Raji (cell line): Measurements from ENCODE around the gene MND1.
A peak's percentile ranks its signal among the peaks of the same experiment; 100 is the strongest.

Experiments
- POLR2A ChIP-seq: IDR thresholded peaks from 2 replicates; pipeline ENCODE4 v1.6.1; 2011; ENCODE audit warnings: low read depth, low read length, control low read depth; ENCODE audit not compliant: insufficient read depth

MND1 gene

GRCh38 chr4:153413842-153414241, 69.4 kb downstream of the MND1 start:
- TF ChIP-seq POLR2A: no peak

GRCh38 chr4:153418121-153418520, 73.6 kb downstream of the MND1 start:
- TF ChIP-seq POLR2A: no peak

- no peak for TF ChIP-seq POLR2A
These were observed 74.1 kb downstream of the MND1 start for GRCh38 chr4:153418558-153418957.

GRCh38 chr4:153419029-153419428, 74.5 kb downstream of the MND1 start:
- TF ChIP-seq POLR2A: no peak

- TF ChIP-seq POLR2A: no peak
These were observed 75.3 kb downstream of the MND1 start for GRCh38 chr4:153419673-153420278.

GRCh38 chr4:153420361-153420760, 75.9 kb downstream of the MND1 start:
- no peak for TF ChIP-seq POLR2A

DNA sequence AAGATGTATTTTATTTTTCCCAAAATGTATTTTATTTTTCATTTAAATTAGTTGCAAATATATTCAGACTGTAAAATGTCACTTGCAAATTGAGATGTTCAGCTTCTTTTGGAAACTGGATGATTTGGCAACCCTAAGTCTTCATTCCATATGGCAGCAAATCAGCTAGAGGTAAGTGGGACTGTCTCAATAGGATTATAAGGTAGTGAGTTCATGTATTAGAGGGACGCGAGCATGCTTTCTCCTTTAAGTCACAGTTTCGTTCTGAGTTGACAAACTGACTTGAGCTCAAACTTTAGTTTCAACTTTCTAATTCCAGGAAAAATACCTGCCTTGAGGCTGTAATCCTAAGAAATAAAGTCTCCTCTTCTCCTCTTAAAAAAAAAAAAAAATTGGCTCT, 77.5 kb downstream of the MND1 start:
- no peak for TF ChIP-seq POLR2A

DNA sequence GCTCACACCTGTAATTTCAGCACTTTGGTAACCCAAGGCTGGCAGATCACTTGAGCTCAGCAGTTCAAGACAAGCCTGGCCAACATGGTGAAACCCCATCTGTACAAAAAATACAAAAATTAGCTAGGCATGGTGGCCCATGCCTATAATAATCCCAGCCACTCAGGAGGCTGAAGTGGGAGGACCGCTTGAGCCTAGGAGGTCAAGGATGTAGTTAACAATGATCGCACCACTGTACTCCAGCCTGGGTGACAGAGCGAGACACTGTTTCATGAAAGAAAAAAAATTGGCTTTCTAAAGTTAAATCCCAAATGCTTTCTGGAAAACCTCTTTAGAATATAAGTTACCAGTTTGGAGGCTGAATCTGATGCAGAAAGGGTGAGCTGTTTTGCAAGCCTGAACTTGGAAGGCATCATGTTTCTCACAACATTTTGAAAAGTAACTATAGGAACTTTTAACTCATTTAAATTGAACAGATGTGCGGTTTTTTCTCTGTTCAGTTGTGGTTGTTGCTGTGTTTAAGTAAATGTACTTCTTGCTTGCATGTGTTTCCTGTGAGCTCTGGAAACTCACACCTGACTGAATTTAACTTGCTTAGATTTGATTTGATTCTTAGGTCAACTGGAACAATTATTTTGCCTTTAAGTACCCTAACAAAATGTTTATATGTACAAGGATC, 81.9 kb downstream of the MND1 start:
- TF ChIP-seq POLR2A: peak; percentile 2; the same call in 1 of the 2 replicates

DNA sequence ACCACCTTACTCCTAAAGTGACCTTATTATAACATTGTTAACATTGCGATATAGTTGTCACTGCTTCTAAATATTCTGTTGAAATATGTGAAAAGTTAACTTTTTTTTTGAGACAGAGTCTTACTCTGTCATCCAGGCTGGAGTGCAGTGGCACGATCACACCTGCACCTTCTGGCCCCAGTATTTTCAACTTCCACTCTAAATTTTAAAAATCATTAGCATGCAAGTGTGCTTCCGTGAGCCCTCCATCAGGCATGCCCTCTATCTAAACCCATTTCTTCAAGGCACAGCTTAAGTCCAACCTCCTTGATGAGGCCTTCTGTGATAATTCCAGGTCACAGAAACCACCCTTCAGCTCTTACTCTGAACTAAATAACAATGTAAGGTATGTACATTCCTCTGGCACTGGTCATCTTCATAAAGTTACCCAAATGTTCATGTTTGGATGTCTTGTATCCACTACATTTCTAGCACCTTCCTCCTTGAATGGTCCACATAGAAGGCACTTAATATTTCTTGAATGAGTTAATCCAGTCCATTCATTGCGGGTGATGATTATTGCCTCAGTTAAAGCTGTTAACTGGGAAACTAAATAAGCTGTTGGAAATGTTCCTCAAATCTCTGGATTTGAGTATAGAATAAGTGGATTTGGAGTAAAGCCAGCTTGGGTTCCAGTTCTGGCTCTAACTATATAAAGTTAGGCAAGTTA, 83.0 kb downstream of the MND1 start:
- TF ChIP-seq POLR2A: peak; percentile 63

- no peak for TF ChIP-seq POLR2A
These were observed 84.5 kb downstream of the MND1 start for GRCh38 chr4:153428941-153429475.

DNA sequence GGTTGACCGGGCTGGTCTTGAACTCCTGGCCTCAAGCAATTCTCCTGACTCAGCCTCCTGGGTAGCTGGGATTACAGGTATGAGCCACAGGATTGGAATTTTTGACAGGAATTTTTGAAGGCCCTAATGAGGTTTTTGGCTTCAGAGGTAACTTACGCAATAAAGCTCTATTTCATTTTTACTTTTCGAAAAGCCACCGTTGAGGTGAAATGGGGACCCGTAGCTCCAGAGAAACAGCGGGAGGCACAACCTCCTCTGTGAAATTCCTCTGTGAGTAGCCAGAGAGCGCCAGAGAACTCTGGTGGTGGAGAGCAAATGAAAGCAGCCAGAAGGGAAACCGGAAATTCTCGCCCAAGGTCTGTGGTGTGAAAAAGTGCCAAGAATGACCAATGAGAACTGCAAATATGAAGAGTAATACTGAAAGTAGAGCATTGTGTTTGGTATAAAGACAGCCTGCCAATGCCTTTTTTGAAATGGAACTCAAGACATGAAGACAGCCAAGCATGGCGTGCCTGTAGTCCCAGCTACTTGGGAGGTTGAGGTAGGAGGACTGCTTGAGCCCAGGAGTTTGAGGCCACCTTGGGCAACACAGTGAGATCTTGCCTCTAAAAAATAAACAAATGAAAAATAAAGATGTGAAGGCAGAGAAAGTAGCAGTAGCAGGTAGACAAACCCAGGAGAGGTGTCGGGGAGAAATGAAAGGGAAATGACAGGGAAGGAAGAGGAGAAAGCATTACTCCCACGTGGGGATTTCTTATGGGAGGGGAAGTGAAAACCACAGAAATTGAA, 88.7 kb downstream of the MND1 start:
- peak; percentile 56 for TF ChIP-seq POLR2A

DNA sequence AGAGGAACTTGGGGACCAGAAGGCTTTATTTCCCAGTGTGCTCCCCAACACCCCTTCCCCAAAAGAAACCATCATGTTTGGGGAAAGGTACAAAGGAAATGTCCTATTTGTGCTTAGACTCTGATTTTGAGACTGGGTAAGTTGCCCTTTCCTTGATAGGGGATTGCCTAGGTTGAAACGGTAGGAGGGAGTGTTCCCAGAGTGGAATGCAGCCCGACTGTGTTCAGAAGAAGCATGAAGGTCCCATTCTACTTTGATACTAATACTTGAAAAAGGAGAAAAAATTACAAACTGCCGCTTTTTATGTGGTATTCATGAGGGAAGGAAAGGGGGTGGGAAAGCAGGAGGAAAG, 89.2 kb downstream of the MND1 start:
- no peak for TF ChIP-seq POLR2A

DNA sequence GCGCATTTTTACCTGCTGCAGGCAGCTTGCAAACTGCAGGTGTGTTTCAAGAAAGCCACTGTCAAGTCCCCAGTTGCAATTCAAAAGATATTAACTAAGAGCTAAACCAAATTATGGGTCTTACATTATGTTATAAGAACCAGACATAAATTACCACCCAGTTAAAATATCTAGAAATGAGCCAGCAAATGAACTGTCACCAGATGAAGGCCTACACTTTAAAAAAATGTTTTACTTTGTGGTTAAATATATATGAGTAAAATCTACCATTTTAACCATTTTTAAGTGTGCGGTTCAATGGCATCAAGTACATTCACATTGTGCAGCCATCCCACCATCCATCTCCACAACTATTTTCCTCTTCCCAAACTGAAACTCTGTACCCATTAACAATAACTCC, 89.7 kb downstream of the MND1 start:
- no peak for TF ChIP-seq POLR2A

GRCh38 chr4:153438916-153439756, 94.6 kb downstream of the MND1 start:
- TF ChIP-seq POLR2A: no peak; the same call in 1 of the 2 replicates
